Measurements from ENCODE around the gene TXNL1. TPM values are rescaled to one million over a fixed set of nuclear protein-coding genes. Genes with fewer than 3 reads are reported as not detected.

The TXNL1 gene
- total and polyA plus RNA-seq, 2 of the 13 experiments (the other 11 are each of a cell fraction or from before 2014, with no cell fraction given): 41.9 to 73.1 TPM

DNA sequence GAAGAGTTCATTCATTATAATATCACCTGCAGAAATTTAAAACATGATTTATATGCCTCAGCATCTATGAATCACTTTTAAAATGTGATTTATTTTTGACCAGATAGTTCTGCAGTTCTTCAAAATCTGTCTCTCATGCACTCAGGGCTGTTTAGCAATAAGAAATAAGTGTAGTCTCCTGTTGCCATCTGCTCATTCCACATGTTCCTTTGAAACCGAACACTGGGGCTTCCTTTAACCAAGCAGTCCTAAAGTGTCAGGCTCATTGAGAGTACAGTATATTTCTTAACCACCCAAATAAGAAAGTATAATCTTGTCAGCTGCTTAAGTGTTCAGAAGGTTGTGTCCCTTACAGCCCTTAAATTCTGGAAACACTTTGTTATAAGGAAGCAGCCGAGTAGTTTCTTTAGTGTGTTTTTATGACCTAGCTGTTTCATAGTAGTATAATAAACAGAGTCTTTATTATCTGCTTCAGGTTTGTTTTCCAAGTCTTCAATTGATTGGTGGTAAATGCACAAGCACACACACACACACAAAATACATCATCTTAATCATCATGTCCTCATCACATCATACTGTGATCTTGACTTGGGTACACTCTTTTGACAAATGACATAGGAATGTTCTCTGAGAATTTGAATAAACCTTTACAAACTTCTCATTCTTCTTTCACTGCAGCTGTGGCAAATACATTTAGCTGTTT lies 23.1 kb upstream of the TXNL1 start:
- POLR2A ChIA-PET: interaction anchor here (0.9 to 1.3 kb wide), 2 partner anchors 11 to 24 kb away, joined by 3 to 5 read pairs; partner anchors contain the start of genes TXNL1 and WDR7
- CTCF ChIA-PET (ENCODE audit: low intra/inter-chr PET ratio, low total read pairs): no interaction called here
- Histone ChIP-seq H3K4me3 (replicated peaks in 1 of 3; ENCODE audit: insufficient read depth in 1 of 3, low read depth in 2 of 3, low read length in 3 of 3) (no peak overlapping the region), H3K4me1 (ENCODE audit: insufficient read depth, low read length) (0 out of 2 replicates have a peak, but pooled peaks cover 11% of the 10 kb centered on the region), H3K36me3 (replicated peaks in 1 of 2; ENCODE audit: control insufficient read depth in 1 of 2, insufficient read depth in 2 of 2, low read length in 2 of 2) (no peaks in the 10 kb centered on the region), H3K27ac (ENCODE audit: extremely low read length, insufficient read depth, low read length) (no peak overlapping the region), H4K20me1 (ENCODE audit: insufficient read depth, low read length) (no peaks in the 10 kb centered on the region), H3K9ac (ENCODE audit: insufficient read depth, low read depth, low read length) (no peak overlapping the region), H3K4me2 (ENCODE audit: low read depth, low read length) (no peak overlapping the region), H3K27me3 (ENCODE audit: control insufficient read depth in 1 of 2, insufficient read depth in 2 of 2, low read length in 2 of 2) (no peaks in the 10 kb centered on the region), H2AFZ (ENCODE audit: low read length) (no peak overlapping the region), H3K79me2 (ENCODE audit: insufficient read depth, low read length) (no peaks in the 10 kb centered on the region), H3K9me3 (ENCODE audit: low read length) (no peaks in the 10 kb centered on the region)
- TF ChIP-seq SALL2 (CRISPR knock-in tag; IDR thresholded peaks at IDR 0.05) (no peak), ZNF616 (CRISPR knock-in tag; IDR thresholded peaks at IDR 0.05; ENCODE audit: low read depth) (no peak), ZNF354B (CRISPR knock-in tag; IDR thresholded peaks at IDR 0.05) (no peak), KDM3A (CRISPR knock-in tag; IDR thresholded peaks at IDR 0.05; ENCODE audit: low read depth) (no peak), IKZF4 (CRISPR knock-in tag; IDR thresholded peaks at IDR 0.05; ENCODE audit: borderline replicate concordance, low read depth, not compliant biosample characterization) (no peak), ZFP1 (CRISPR knock-in tag; IDR thresholded peaks at IDR 0.05) (no peak), ETS1 (CRISPR knock-in tag; IDR thresholded peaks at IDR 0.05) (no peak), REL (CRISPR knock-in tag; conservative IDR thresholded peaks at IDR 0.05) (no peak), ZNF574 (CRISPR knock-in tag; IDR thresholded peaks at IDR 0.05) (no peak), ZNF296 (CRISPR knock-in tag; conservative IDR thresholded peaks at IDR 0.05) (no peak), ATF7-NPFF (CRISPR knock-in tag; IDR thresholded peaks at IDR 0.05; ENCODE audit: low read depth) (no peak), ZNF75D (CRISPR knock-in tag; IDR thresholded peaks at IDR 0.05; ENCODE audit: borderline replicate concordance) (no peak), ZBTB20 (CRISPR knock-in tag; IDR thresholded peaks at IDR 0.05; ENCODE audit: borderline replicate concordance, low read depth) (no peak), ZNF101 (CRISPR knock-in tag; IDR thresholded peaks at IDR 0.05; ENCODE audit: borderline replicate concordance, low read depth) (no peak)
- TF ChIP-seq, protein P1, sequence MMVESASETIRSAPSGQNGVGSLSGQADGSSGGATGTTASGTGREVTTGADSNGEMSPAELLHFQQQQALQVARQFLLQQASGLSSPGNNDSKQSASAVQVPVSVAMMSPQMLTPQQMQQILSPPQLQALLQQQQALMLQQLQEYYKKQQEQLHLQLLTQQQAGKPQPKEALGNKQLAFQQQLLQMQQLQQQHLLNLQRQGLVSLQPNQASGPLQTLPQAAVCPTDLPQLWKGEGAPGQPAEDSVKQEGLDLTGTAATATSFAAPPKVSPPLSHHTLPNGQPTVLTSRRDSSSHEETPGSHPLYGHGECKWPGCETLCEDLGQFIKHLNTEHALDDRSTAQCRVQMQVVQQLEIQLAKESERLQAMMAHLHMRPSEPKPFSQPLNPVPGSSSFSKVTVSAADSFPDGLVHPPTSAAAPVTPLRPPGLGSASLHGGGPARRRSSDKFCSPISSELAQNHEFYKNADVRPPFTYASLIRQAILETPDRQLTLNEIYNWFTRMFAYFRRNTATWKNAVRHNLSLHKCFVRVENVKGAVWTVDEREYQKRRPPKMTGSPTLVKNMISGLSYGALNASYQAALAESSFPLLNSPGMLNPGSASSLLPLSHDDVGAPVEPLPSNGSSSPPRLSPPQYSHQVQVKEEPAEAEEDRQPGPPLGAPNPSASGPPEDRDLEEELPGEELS (CRISPR knock-in tag; IDR thresholded peaks at IDR 0.05): no peak
- TF ChIP-seq, protein P2, sequence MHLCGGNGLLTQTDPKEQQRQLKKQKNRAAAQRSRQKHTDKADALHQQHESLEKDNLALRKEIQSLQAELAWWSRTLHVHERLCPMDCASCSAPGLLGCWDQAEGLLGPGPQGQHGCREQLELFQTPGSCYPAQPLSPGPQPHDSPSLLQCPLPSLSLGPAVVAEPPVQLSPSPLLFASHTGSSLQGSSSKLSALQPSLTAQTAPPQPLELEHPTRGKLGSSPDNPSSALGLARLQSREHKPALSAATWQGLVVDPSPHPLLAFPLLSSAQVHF (CRISPR knock-in tag; IDR thresholded peaks at IDR 0.05): no peak
- WGBS (ENCODE audit: low lambda C conversion rate): 45% methylated on average over 2 of the region's 2 CpGs
- ATAC-seq (no peak), DNase-seq (ENCODE audit: low spot score) (no peak), FAIRE-seq (no peak)
- BruUV-seq (replicated peaks): no TSS peak
- intact Hi-C loops (cut with micrococcal nuclease; ENCODE audit: unreplicated experiment): no loop called here
- in situ Hi-C loops (cut with HindIII; ENCODE audit: extremely low pct_ligation_motif_present, low pct_unique_long_range_greater_than_20kb): no loop called here

Data from HepG2 (cell line).